RWPE2 (cell line): Measurements from ENCODE around the gene CDK5RAP2.

Experiments used
- ATAC-seq: fragments of 200-7000 bp; cut with Tn5 transposase; 3 replicates; pipeline ENCODE4 v1.9.1; 2021; ENCODE audit warnings: low read depth
- DNase-seq: peaks from one replicate; pipeline ENCODE4 v3.0.0-alpha.2; 2020; ENCODE audit warnings: low spot score
- H3K27ac ChIP-seq: fragments of 450-650 bp; 2 replicates; pipeline ENCODE4 v1.5.1; 2017; ENCODE audit warnings: mild to moderate bottlenecking; ENCODE audit not compliant: poor library complexity, severe bottlenecking
- H3K27me3 ChIP-seq: fragments of 250-450 bp; sonication (Bioruptor Pico); 2 replicates; pipeline ENCODE4 v1.5.1; 2021; ENCODE audit warnings: mild to moderate bottlenecking, moderate library complexity; ENCODE audit not compliant: insufficient read depth, poor library complexity, severe bottlenecking
- H3K36me3 ChIP-seq: fragments of 250-450 bp; sonication (Bioruptor Pico); 2 replicates; pipeline ENCODE4 v1.5.1; 2020; ENCODE audit warnings: low read depth, mild to moderate bottlenecking, moderate library complexity
- H3K4me1 ChIP-seq: fragments of 250-450 bp; sonication (Bioruptor Pico); 2 replicates; pipeline ENCODE4 v1.5.1; 2021; ENCODE audit warnings: mild to moderate bottlenecking, moderate library complexity; ENCODE audit not compliant: insufficient read depth, poor library complexity, severe bottlenecking
- H3K4me3 ChIP-seq: fragments of 250-450 bp; sonication (Bioruptor Pico); 2 replicates; pipeline ENCODE4 v1.5.1; 2021; ENCODE audit warnings: mild to moderate bottlenecking, moderate library complexity; ENCODE audit not compliant: severe bottlenecking
- H3K9me3 ChIP-seq: fragments of 250-450 bp; sonication (Bioruptor Pico); 2 replicates; pipeline ENCODE4 v1.5.1; 2021; ENCODE audit warnings: mild to moderate bottlenecking, moderate library complexity; ENCODE audit not compliant: severe bottlenecking
- CTCF ChIP-seq: fragments of 450-650 bp; IDR thresholded peaks from one replicate; pipeline ENCODE4 v1.5.1; 2017; ENCODE audit warnings: mild to moderate bottlenecking, moderate library complexity; ENCODE audit not compliant: poor library complexity, severe bottlenecking

Gene CDK5RAP2

GRCh38 chr9:120416781-120417427, 163.1 kb downstream of the CDK5RAP2 start:
- no peak for TF ChIP-seq CTCF
- ATAC-seq = no peak

GRCh38 chr9:120413121-120414048, 166.6 kb downstream of the CDK5RAP2 start:
- no peak for TF ChIP-seq CTCF
- Histone ChIP-seq H3K4me3 (no peak overlapping the region), H3K27me3 (no peaks in the 10 kb centered on the region), H3K36me3 (peaks cover 39% of the 10 kb centered on the region), H3K9me3 (no peaks in the 10 kb centered on the region), H3K27ac (peak overlapping the region; percentile 48), H3K4me1 (peaks cover 16% of the 10 kb centered on the region)
- peak; percentile 28; the same call in 1 of the 3 replicates for ATAC-seq
- peak; percentile 49 for DNase-seq

More at GRCh38 chr9:120416781-120417427, 163.1 kb downstream of the CDK5RAP2 start:
- DNase-seq = no peak
- no peaks in the 10 kb centered on the region for H3K27me3 ChIP-seq
- H3K36me3 ChIP-seq = peaks cover 34% of the 10 kb centered on the region
- no peak overlapping the region for H3K4me3 ChIP-seq
- no peak overlapping the region for H3K27ac ChIP-seq
- peaks cover 16% of the 10 kb centered on the region for H3K4me1 ChIP-seq
- H3K9me3 ChIP-seq = no peaks in the 10 kb centered on the region

- H3K36me3 ChIP-seq = peaks cover 45% of the 10 kb centered on the region
- no peak for DNase-seq
These were observed 167.5 kb downstream of the CDK5RAP2 start for GRCh38 chr9:120412425-120412951.

DNA sequence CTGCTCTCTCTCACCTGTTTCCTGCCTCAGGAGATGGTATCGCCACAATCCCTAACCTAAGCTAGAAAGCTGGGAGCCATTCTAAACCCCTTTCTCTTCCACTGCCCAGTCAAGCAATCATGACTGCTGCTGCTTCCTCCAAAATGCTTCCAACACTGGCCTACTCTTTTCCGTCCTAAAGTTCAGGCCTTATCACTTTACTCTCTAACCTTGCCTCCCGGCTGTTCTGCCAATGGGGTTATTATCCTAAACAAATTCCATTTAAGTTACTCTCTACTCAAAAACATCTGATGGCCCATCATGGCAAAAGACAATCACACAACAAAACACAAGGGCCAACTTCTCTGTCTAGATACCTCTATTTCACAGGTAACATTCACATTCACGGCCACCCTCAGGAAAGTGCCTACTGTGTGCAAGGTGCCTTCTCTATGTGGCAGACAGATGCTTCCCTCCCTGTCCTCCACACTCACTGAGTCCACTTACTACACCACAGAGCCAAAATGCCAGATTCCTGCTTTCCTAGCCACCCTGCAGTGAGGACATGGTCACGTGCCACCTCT, 168.0 kb downstream of the CDK5RAP2 start:
- Histone ChIP-seq H3K27ac (peak overlapping the region; percentile 48), H3K27me3 (no peaks in the 10 kb centered on the region), H3K9me3 (no peaks in the 10 kb centered on the region), H3K36me3 (peaks cover 47% of the 10 kb centered on the region), H3K4me3 (no peak overlapping the region), H3K4me1 (peaks cover 16% of the 10 kb centered on the region)
- ATAC-seq (no peak), DNase-seq (no peak)
- no peak for TF ChIP-seq CTCF

More at GRCh38 chr9:120412425-120412951, 167.5 kb downstream of the CDK5RAP2 start:
- H3K9me3 ChIP-seq = no peaks in the 10 kb centered on the region
- peak overlapping the region; percentile 48 for H3K27ac ChIP-seq
- ATAC-seq = peak; percentile 38; the same call in 1 of the 3 replicates
- TF ChIP-seq CTCF = no peak
- H3K4me3 ChIP-seq = no peak overlapping the region
- H3K27me3 ChIP-seq = no peaks in the 10 kb centered on the region
- peaks cover 16% of the 10 kb centered on the region for H3K4me1 ChIP-seq
